Stimulated activated memory B cell treated with anti-CD40 and anti-IgM and Interleukin-4, amounts not matched to agents 10 μg/mL and 1 μg/mL and 100 μg/mL, for 72 hours (primary cell): ENCODE measurements around the gene S1PR1.

Experiments
- ATAC-seq: fragments of 150-1000 bp; cut with Tn5 transposase; 2 replicates; pipeline ENCODE4 v1.10.0; 2021
- H3K27ac Mint-ChIP-seq: one replicate; pipeline ENCODE4 v1.8.0; 2022; ENCODE audit warnings: mild to moderate bottlenecking, mixed read lengths
- H3K27me3 Mint-ChIP-seq: one replicate; pipeline ENCODE4 v1.8.0; 2022; ENCODE audit warnings: mixed read lengths
- H3K36me3 Mint-ChIP-seq: one replicate; pipeline ENCODE4 v1.8.0; 2022; ENCODE audit warnings: mixed read lengths
- H3K4me1 Mint-ChIP-seq: one replicate; pipeline ENCODE4 v1.8.0; 2022; ENCODE audit warnings: mixed read lengths
- H3K4me3 Mint-ChIP-seq: one replicate; pipeline ENCODE4 v1.8.0; 2022; ENCODE audit warnings: mild to moderate bottlenecking, moderate library complexity, mixed read lengths
- H3K9me3 Mint-ChIP-seq: one replicate; pipeline ENCODE4 v1.8.0; 2022; ENCODE audit warnings: mixed read lengths

The S1PR1 gene

GRCh38 chr1:101250222-101250621 lies 13.4 kb downstream of the S1PR1 start:
- no peak overlapping the region for H3K4me3 Mint-ChIP-seq
- H3K4me1 Mint-ChIP-seq: peaks cover 47% of the 10 kb centered on the region
- no peaks in the 10 kb centered on the region for H3K9me3 Mint-ChIP-seq
- no peaks in the 10 kb centered on the region for H3K36me3 Mint-ChIP-seq
- peak overlapping the region; percentile 53 for H3K27ac Mint-ChIP-seq
- no peaks in the 10 kb centered on the region for H3K27me3 Mint-ChIP-seq
- ATAC-seq: peak; percentile 61

- no peaks in the 10 kb centered on the region for H3K27me3 Mint-ChIP-seq
- no peak overlapping the region for H3K4me3 Mint-ChIP-seq
- H3K36me3 Mint-ChIP-seq: no peaks in the 10 kb centered on the region
- peak overlapping the region; percentile 53 for H3K27ac Mint-ChIP-seq
- no peak for ATAC-seq
- no peaks in the 10 kb centered on the region for H3K9me3 Mint-ChIP-seq
- peaks cover 42% of the 10 kb centered on the region for H3K4me1 Mint-ChIP-seq
Measured at GRCh38 chr1:101250656-101251272, 13.9 kb downstream of the S1PR1 start.

GRCh38 chr1:101251504-101251903 lies 14.7 kb downstream of the S1PR1 start:
- H3K27ac Mint-ChIP-seq: peak overlapping the region; percentile 53
- no peak overlapping the region for H3K4me3 Mint-ChIP-seq
- no peaks in the 10 kb centered on the region for H3K36me3 Mint-ChIP-seq
- no peaks in the 10 kb centered on the region for H3K27me3 Mint-ChIP-seq
- no peaks in the 10 kb centered on the region for H3K9me3 Mint-ChIP-seq
- ATAC-seq: no peak
- peaks cover 34% of the 10 kb centered on the region for H3K4me1 Mint-ChIP-seq

GRCh38 chr1:101253976-101254674 lies 17.3 kb downstream of the S1PR1 start:
- ATAC-seq: no peak
- no peaks in the 10 kb centered on the region for H3K9me3 Mint-ChIP-seq
- peaks cover 36% of the 10 kb centered on the region for H3K4me1 Mint-ChIP-seq
- H3K4me3 Mint-ChIP-seq: no peak overlapping the region
- H3K27ac Mint-ChIP-seq: no peak overlapping the region
- no peaks in the 10 kb centered on the region for H3K36me3 Mint-ChIP-seq
- no peaks in the 10 kb centered on the region for H3K27me3 Mint-ChIP-seq

GRCh38 chr1:101257500-101258325 lies 20.9 kb downstream of the S1PR1 start:
- peaks cover 42% of the 10 kb centered on the region for H3K4me1 Mint-ChIP-seq
- peak; percentile 92 for ATAC-seq
- no peaks in the 10 kb centered on the region for H3K36me3 Mint-ChIP-seq
- H3K4me3 Mint-ChIP-seq: no peak overlapping the region
- H3K27ac Mint-ChIP-seq: peak overlapping the region; percentile 65
- no peaks in the 10 kb centered on the region for H3K9me3 Mint-ChIP-seq
- no peaks in the 10 kb centered on the region for H3K27me3 Mint-ChIP-seq

GRCh38 chr1:101259744-101260148 lies 22.9 kb downstream of the S1PR1 start:
- H3K36me3 Mint-ChIP-seq: no peaks in the 10 kb centered on the region
- no peaks in the 10 kb centered on the region for H3K9me3 Mint-ChIP-seq
- no peak for ATAC-seq
- no peak overlapping the region for H3K4me3 Mint-ChIP-seq
- peaks cover 50% of the 10 kb centered on the region for H3K4me1 Mint-ChIP-seq
- no peak overlapping the region for H3K27ac Mint-ChIP-seq
- H3K27me3 Mint-ChIP-seq: no peaks in the 10 kb centered on the region

- H3K4me1 Mint-ChIP-seq: peaks cover 60% of the 10 kb centered on the region
- no peak overlapping the region for H3K27ac Mint-ChIP-seq
- H3K36me3 Mint-ChIP-seq: no peaks in the 10 kb centered on the region
- H3K9me3 Mint-ChIP-seq: no peaks in the 10 kb centered on the region
- ATAC-seq: no peak
- no peak overlapping the region for H3K4me3 Mint-ChIP-seq
- H3K27me3 Mint-ChIP-seq: no peaks in the 10 kb centered on the region
Measured at GRCh38 chr1:101260556-101261350, 23.9 kb downstream of the S1PR1 start.

GRCh38 chr1:101261623-101262022 lies 24.8 kb downstream of the S1PR1 start:
- H3K4me1 Mint-ChIP-seq: peaks cover 65% of the 10 kb centered on the region
- H3K27me3 Mint-ChIP-seq: no peaks in the 10 kb centered on the region
- no peak overlapping the region for H3K4me3 Mint-ChIP-seq
- H3K36me3 Mint-ChIP-seq: no peaks in the 10 kb centered on the region
- no peaks in the 10 kb centered on the region for H3K9me3 Mint-ChIP-seq
- peak overlapping the region; percentile 22 for H3K27ac Mint-ChIP-seq
- ATAC-seq: no peak

GRCh38 chr1:101262060-101262459 lies 25.2 kb downstream of the S1PR1 start:
- Mint-ChIP-seq H3K4me3 (no peak overlapping the region), H3K27me3 (no peaks in the 10 kb centered on the region), H3K27ac (peak overlapping the region; percentile 50), H3K36me3 (no peaks in the 10 kb centered on the region), H3K9me3 (no peaks in the 10 kb centered on the region), H3K4me1 (peaks cover 67% of the 10 kb centered on the region)
- no peak for ATAC-seq

- Mint-ChIP-seq H3K4me3 (no peak overlapping the region), H3K27me3 (no peaks in the 10 kb centered on the region), H3K27ac (peak overlapping the region; percentile 50), H3K4me1 (peaks cover 66% of the 10 kb centered on the region), H3K9me3 (no peaks in the 10 kb centered on the region), H3K36me3 (no peaks in the 10 kb centered on the region)
- ATAC-seq: no peak
Measured at GRCh38 chr1:101262630-101263348, 26.0 kb downstream of the S1PR1 start.

- peak overlapping the region; percentile 2 for H3K27ac Mint-ChIP-seq
- no peak overlapping the region for H3K4me3 Mint-ChIP-seq
- ATAC-seq: peak; percentile 51
- H3K36me3 Mint-ChIP-seq: no peaks in the 10 kb centered on the region
- no peaks in the 10 kb centered on the region for H3K27me3 Mint-ChIP-seq
- H3K9me3 Mint-ChIP-seq: no peaks in the 10 kb centered on the region
- H3K4me1 Mint-ChIP-seq: peaks cover 48% of the 10 kb centered on the region
Measured at GRCh38 chr1:101264697-101265096, 27.9 kb downstream of the S1PR1 start.

- H3K36me3 Mint-ChIP-seq: no peaks in the 10 kb centered on the region
- H3K9me3 Mint-ChIP-seq: no peaks in the 10 kb centered on the region
- H3K27me3 Mint-ChIP-seq: no peaks in the 10 kb centered on the region
- H3K4me3 Mint-ChIP-seq: no peak overlapping the region
- no peak for ATAC-seq
- peaks cover 39% of the 10 kb centered on the region for H3K4me1 Mint-ChIP-seq
- H3K27ac Mint-ChIP-seq: peak overlapping the region; percentile 2
Measured at GRCh38 chr1:101265684-101266083, 28.9 kb downstream of the S1PR1 start.

GRCh38 chr1:101267082-101267481 lies 30.3 kb downstream of the S1PR1 start:
- no peak overlapping the region for H3K4me3 Mint-ChIP-seq
- H3K36me3 Mint-ChIP-seq: no peaks in the 10 kb centered on the region
- H3K27ac Mint-ChIP-seq: peak overlapping the region; percentile 2
- peaks cover 38% of the 10 kb centered on the region for H3K4me1 Mint-ChIP-seq
- H3K9me3 Mint-ChIP-seq: no peaks in the 10 kb centered on the region
- H3K27me3 Mint-ChIP-seq: no peaks in the 10 kb centered on the region
- ATAC-seq: no peak

- no peaks in the 10 kb centered on the region for H3K9me3 Mint-ChIP-seq
- no peak overlapping the region for H3K27ac Mint-ChIP-seq
- ATAC-seq: no peak
- no peaks in the 10 kb centered on the region for H3K27me3 Mint-ChIP-seq
- no peak overlapping the region for H3K4me3 Mint-ChIP-seq
- H3K36me3 Mint-ChIP-seq: no peaks in the 10 kb centered on the region
- peaks cover 29% of the 10 kb centered on the region for H3K4me1 Mint-ChIP-seq
Measured at GRCh38 chr1:101268893-101269292, 32.1 kb downstream of the S1PR1 start.
